Naive B cell (primary cell): ENCODE measurements around the gene ABHD5. TPM values are rescaled to one million over a fixed set of nuclear protein-coding genes. Genes with fewer than 3 reads are reported as not detected.
A peak's percentile ranks its signal among the peaks of the same experiment; 100 is the strongest.

Experiments
- ATAC-seq, 2 donors: fragments of 150-1000 bp; cut with Tn5 transposase; 2 replicates each; pipeline ENCODE4 v1.10.0; 2021; ENCODE audit warnings: low read depth in 2 of 2, mild to moderate bottlenecking in 2 of 2, moderate library complexity in 2 of 2
- DNase-seq: peaks from one replicate; pipeline ENCODE4 v3.0.0; 2022
- H3K27ac Mint-ChIP-seq, 6 donors: one replicate each; pipeline ENCODE4 v1.8.0; 2020 to 2022; ENCODE audit warnings: mild to moderate bottlenecking in 6 of 6, mixed read lengths in 6 of 6, moderate library complexity in 5 of 6, inconsistent platforms in 2 of 6
- H3K27me3 Mint-ChIP-seq, 3 donors: one replicate each; pipeline ENCODE4 v1.8.0; 2021 to 2022; ENCODE audit warnings: mixed read lengths in 3 of 3, mild to moderate bottlenecking in 1 of 3
- H3K36me3 Mint-ChIP-seq, 2 donors: one replicate each; pipeline ENCODE4 v1.8.0; 2020 to 2022; ENCODE audit warnings: mixed read lengths in 2 of 2, inconsistent platforms in 1 of 2, mild to moderate bottlenecking in 1 of 2
- H3K4me1 Mint-ChIP-seq, 3 donors: one replicate each; pipeline ENCODE4 v1.8.0; 2020 to 2022; ENCODE audit warnings: mixed read lengths in 3 of 3, inconsistent platforms in 1 of 3, mild to moderate bottlenecking in 1 of 3, moderate library complexity in 1 of 3
- H3K4me3 Mint-ChIP-seq, 8 donors: one replicate each; pipeline ENCODE4 v1.8.0; 2020 to 2022; ENCODE audit warnings: mild to moderate bottlenecking in 8 of 8, mixed read lengths in 8 of 8, moderate library complexity in 8 of 8, inconsistent platforms in 2 of 8
- H3K9me3 Mint-ChIP-seq, 7 donors: one replicate each; pipeline ENCODE4 v1.8.0; 2020 to 2022; ENCODE audit warnings: mixed read lengths in 7 of 7, mild to moderate bottlenecking in 5 of 7, inconsistent platforms in 2 of 7, moderate library complexity in 1 of 7
- polyA plus RNA-seq, 6 donors: library from polyadenylated mRNA; unstranded; fragments of 300-500 nt; fragmentation: Illumina TruSeq; gene quantifications; one replicate each; pipeline ENCODE4 v1.2.3, GENCODE V29; 2021; ENCODE audit warnings: low read depth in 6 of 6

Gene ABHD5
- polyA plus RNA-seq, 6 donors from 2014 or later: 2.9 to 11.4 (median 5.8) TPM

- peak overlapping the region in 1 of 6 donors; percentile 14 for H3K27ac Mint-ChIP-seq
- DNase-seq: no peak
- H3K9me3 Mint-ChIP-seq: no peaks in the 10 kb centered on the region
- peaks cover 0 to 14% of the 10 kb centered on the region in 2 donors for H3K36me3 Mint-ChIP-seq
- ATAC-seq: no peak
- H3K4me1 Mint-ChIP-seq: peaks cover 4 to 7% (median 7%) of the 10 kb centered on the region in 3 donors
- no peaks in the 10 kb centered on the region for H3K27me3 Mint-ChIP-seq
- H3K4me3 Mint-ChIP-seq: peak overlapping the region in 1 of 8 donors; percentile 24
Measured at GRCh38 chr3:43704697-43705096, 14.0 kb downstream of the ABHD5 start.

- Mint-ChIP-seq H3K36me3 (peaks cover 0 to 9% of the 10 kb centered on the region in 2 donors), H3K4me3 (no peak overlapping the region), H3K27ac (peak overlapping the region in 1 of 6 donors; percentile 41), H3K9me3 (no peaks in the 10 kb centered on the region), H3K4me1 (peaks cover 4 to 7% (median 7%) of the 10 kb centered on the region in 3 donors), H3K27me3 (no peaks in the 10 kb centered on the region)
- ATAC-seq (no peak), DNase-seq (no peak)
Measured at GRCh38 chr3:43706342-43706741, 15.6 kb downstream of the ABHD5 start.

DNA sequence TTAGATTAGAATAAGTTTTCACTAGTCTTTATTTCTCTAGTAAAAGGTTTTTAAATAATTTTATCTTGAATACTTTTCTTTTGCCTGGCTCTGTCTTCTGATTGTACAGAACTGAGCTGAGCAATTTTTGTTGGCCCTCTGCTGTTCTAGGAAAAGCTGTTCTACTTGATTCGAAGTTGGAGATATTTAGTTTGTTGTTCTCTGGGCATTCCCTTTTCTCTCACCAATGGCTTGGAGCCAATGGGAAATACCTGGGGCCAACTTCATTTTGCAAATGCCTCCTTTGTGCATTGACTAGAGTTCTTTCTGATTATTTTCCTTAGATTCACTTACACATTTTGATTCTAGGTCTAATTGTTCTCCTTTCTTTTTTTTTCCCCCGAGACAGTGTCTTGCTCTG, 16.5 kb downstream of the ABHD5 start:
- ATAC-seq (no peak), DNase-seq (no peak)
- Mint-ChIP-seq H3K4me3 (no peak overlapping the region), H3K4me1 (peaks cover 4 to 7% (median 7%) of the 10 kb centered on the region in 3 donors), H3K9me3 (no peaks in the 10 kb centered on the region), H3K27me3 (no peaks in the 10 kb centered on the region), H3K27ac (no peak overlapping the region), H3K36me3 (peaks cover 7 to 16% of the 10 kb centered on the region in 2 donors)

- Mint-ChIP-seq H3K27me3 (no peaks in the 10 kb centered on the region), H3K9me3 (no peaks in the 10 kb centered on the region), H3K27ac (no peak overlapping the region), H3K4me1 (peaks cover 4 to 7% (median 7%) of the 10 kb centered on the region in 3 donors), H3K4me3 (no peak overlapping the region), H3K36me3 (peaks cover 14 to 19% of the 10 kb centered on the region in 2 donors)
- no peak for DNase-seq
- no peak for ATAC-seq
Measured at GRCh38 chr3:43707998-43708397, 17.3 kb downstream of the ABHD5 start.

GRCh38 chr3:43709022-43709421, 18.3 kb downstream of the ABHD5 start:
- Mint-ChIP-seq H3K27me3 (no peaks in the 10 kb centered on the region), H3K4me1 (peaks cover 4 to 12% (median 10%) of the 10 kb centered on the region in 3 donors), H3K27ac (no peak overlapping the region), H3K36me3 (peaks cover 14 to 25% of the 10 kb centered on the region in 2 donors), H3K4me3 (no peak overlapping the region), H3K9me3 (no peaks in the 10 kb centered on the region)
- ATAC-seq: no peak
- no peak for DNase-seq

GRCh38 chr3:43710607-43711006, 19.9 kb downstream of the ABHD5 start:
- Mint-ChIP-seq H3K36me3 (peaks cover 16 to 26% of the 10 kb centered on the region in 2 donors), H3K27ac (no peak overlapping the region), H3K4me3 (no peak overlapping the region), H3K27me3 (no peaks in the 10 kb centered on the region), H3K4me1 (peaks cover 0 to 5% (median 4%) of the 10 kb centered on the region in 3 donors), H3K9me3 (no peaks in the 10 kb centered on the region)
- no peak for DNase-seq
- no peak for ATAC-seq

- no peak for DNase-seq
- peaks cover 0 to 5% (median 3%) of the 10 kb centered on the region in 3 donors for H3K4me1 Mint-ChIP-seq
- H3K9me3 Mint-ChIP-seq: no peaks in the 10 kb centered on the region
- no peak overlapping the region for H3K27ac Mint-ChIP-seq
- ATAC-seq: no peak
- H3K36me3 Mint-ChIP-seq: peaks cover 8 to 30% of the 10 kb centered on the region in 2 donors
- no peak overlapping the region for H3K4me3 Mint-ChIP-seq
- H3K27me3 Mint-ChIP-seq: no peaks in the 10 kb centered on the region
Measured at GRCh38 chr3:43718296-43718695, 27.6 kb downstream of the ABHD5 start.

- Mint-ChIP-seq H3K27ac (no peak overlapping the region), H3K4me3 (no peak overlapping the region), H3K9me3 (no peaks in the 10 kb centered on the region), H3K4me1 (no peaks in the 10 kb centered on the region), H3K27me3 (no peaks in the 10 kb centered on the region), H3K36me3 (peaks cover 0 to 19% of the 10 kb centered on the region in 2 donors)
- DNase-seq (no peak), ATAC-seq (no peak)
Measured at GRCh38 chr3:43723121-43723734, 32.5 kb downstream of the ABHD5 start.

GRCh38 chr3:43726521-43726920, 35.8 kb downstream of the ABHD5 start:
- H3K36me3 Mint-ChIP-seq: peaks cover 0 to 5% of the 10 kb centered on the region in 2 donors
- no peak for DNase-seq
- ATAC-seq: no peak
- H3K4me1 Mint-ChIP-seq: no peaks in the 10 kb centered on the region
- no peak overlapping the region for H3K4me3 Mint-ChIP-seq
- H3K27me3 Mint-ChIP-seq: no peaks in the 10 kb centered on the region
- H3K9me3 Mint-ChIP-seq: no peaks in the 10 kb centered on the region
- H3K27ac Mint-ChIP-seq: no peak overlapping the region

DNA sequence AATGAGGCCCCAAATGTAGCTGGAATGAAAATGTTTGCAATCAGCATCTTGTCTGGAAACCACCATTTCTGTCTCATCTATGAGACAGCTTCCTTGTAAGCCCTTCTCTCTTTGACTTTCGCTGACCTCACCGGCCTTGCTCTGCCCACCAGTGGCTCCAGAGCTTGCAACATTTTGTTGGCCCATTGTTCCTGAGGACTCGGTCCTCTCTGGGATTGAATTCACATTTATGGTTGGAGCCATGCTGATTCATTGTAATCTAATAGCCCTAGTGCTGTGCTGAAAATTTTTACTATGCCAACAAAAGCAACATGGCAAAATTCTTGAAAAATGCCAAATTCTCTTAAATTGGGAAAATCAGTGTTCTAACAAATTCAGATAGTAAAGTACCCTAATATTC, 37.2 kb downstream of the ABHD5 start:
- ATAC-seq (no peak), DNase-seq (no peak)
- Mint-ChIP-seq H3K27me3 (no peaks in the 10 kb centered on the region), H3K27ac (no peak overlapping the region), H3K36me3 (peaks cover 0 to 5% of the 10 kb centered on the region in 2 donors), H3K9me3 (no peaks in the 10 kb centered on the region), H3K4me3 (no peak overlapping the region), H3K4me1 (no peaks in the 10 kb centered on the region)

GRCh38 chr3:43728476-43728875, 37.7 kb downstream of the ABHD5 start:
- H3K4me1 Mint-ChIP-seq: no peaks in the 10 kb centered on the region
- no peak overlapping the region for H3K27ac Mint-ChIP-seq
- peaks cover 0 to 5% of the 10 kb centered on the region in 2 donors for H3K36me3 Mint-ChIP-seq
- ATAC-seq (no peak), DNase-seq (no peak)
- H3K27me3 Mint-ChIP-seq: no peaks in the 10 kb centered on the region
- no peaks in the 10 kb centered on the region for H3K9me3 Mint-ChIP-seq
- no peak overlapping the region for H3K4me3 Mint-ChIP-seq

- no peak overlapping the region for H3K4me3 Mint-ChIP-seq
- no peaks in the 10 kb centered on the region for H3K4me1 Mint-ChIP-seq
- no peaks in the 10 kb centered on the region for H3K27me3 Mint-ChIP-seq
- no peak overlapping the region for H3K27ac Mint-ChIP-seq
- H3K36me3 Mint-ChIP-seq: peaks cover 0 to 5% of the 10 kb centered on the region in 2 donors
- DNase-seq (no peak), ATAC-seq (no peak)
- H3K9me3 Mint-ChIP-seq: no peaks in the 10 kb centered on the region
Measured at GRCh38 chr3:43728947-43729346, 38.2 kb downstream of the ABHD5 start.

- DNase-seq (no peak), ATAC-seq (no peak)
- Mint-ChIP-seq H3K27ac (no peak overlapping the region), H3K4me3 (no peak overlapping the region), H3K36me3 (peaks cover 0 to 5% of the 10 kb centered on the region in 2 donors), H3K9me3 (no peaks in the 10 kb centered on the region), H3K4me1 (no peaks in the 10 kb centered on the region), H3K27me3 (no peaks in the 10 kb centered on the region)
Measured at GRCh38 chr3:43729707-43730414, 39.1 kb downstream of the ABHD5 start.

- no peak for ATAC-seq
- Mint-ChIP-seq H3K27ac (no peak overlapping the region), H3K9me3 (no peaks in the 10 kb centered on the region)
Measured at GRCh38 chr3:43732747-43733425, 42.1 kb downstream of the ABHD5 start.

More at GRCh38 chr3:43732747-43733425, 42.1 kb downstream of the ABHD5 start:
- H3K36me3 Mint-ChIP-seq: no peaks in the 10 kb centered on the region
- H3K27me3 Mint-ChIP-seq: no peaks in the 10 kb centered on the region
- no peak for DNase-seq
- peaks cover 0 to 3% (median 0%) of the 10 kb centered on the region in 3 donors for H3K4me1 Mint-ChIP-seq
- no peak overlapping the region for H3K4me3 Mint-ChIP-seq
